Globus pallidus (tissue), 1 donor: ENCODE measurements around the gene HHLA2.

Experiments
- DNase-seq: peaks from one replicate; pipeline ENCODE4 v3.0.0-alpha.2; 2015; ENCODE audit warnings: low spot score

HHLA2 gene

GRCh38 chr3:108300103-108300849 lies 3.9 kb downstream of the HHLA2 start:
- no peak for DNase-seq

- no peak for DNase-seq
Measured at GRCh38 chr3:108301695-108302404, 5.5 kb downstream of the HHLA2 start.

- no peak for DNase-seq
Measured at GRCh38 chr3:108302570-108302969, 6.2 kb downstream of the HHLA2 start.

- no peak for DNase-seq
Measured at GRCh38 chr3:108305484-108306172, 9.3 kb downstream of the HHLA2 start.

- DNase-seq = no peak
Measured at GRCh38 chr3:108311797-108312196, 15.4 kb downstream of the HHLA2 start.

GRCh38 chr3:108312656-108313055 lies 16.3 kb downstream of the HHLA2 start:
- no peak for DNase-seq

- no peak for DNase-seq
Measured at GRCh38 chr3:108315767-108316301, 19.5 kb downstream of the HHLA2 start.

- no peak for DNase-seq
Measured at GRCh38 chr3:108319428-108320082, 23.2 kb downstream of the HHLA2 start.

- DNase-seq = no peak
Measured at GRCh38 chr3:108320746-108321350, 24.5 kb downstream of the HHLA2 start.

GRCh38 chr3:108322352-108322751 lies 26.0 kb downstream of the HHLA2 start:
- no peak for DNase-seq

- DNase-seq = no peak
Measured at GRCh38 chr3:108324177-108324576, 27.8 kb downstream of the HHLA2 start.

GRCh38 chr3:108327168-108327567 lies 30.8 kb downstream of the HHLA2 start:
- DNase-seq = no peak

- DNase-seq = no peak
Measured at GRCh38 chr3:108328821-108329486, 32.6 kb downstream of the HHLA2 start.

GRCh38 chr3:108329508-108329907 lies 33.2 kb downstream of the HHLA2 start:
- DNase-seq = no peak

- DNase-seq = no peak
Measured at GRCh38 chr3:108329947-108330346, 33.6 kb downstream of the HHLA2 start.

GRCh38 chr3:108331792-108332191 lies 35.4 kb downstream of the HHLA2 start:
- no peak for DNase-seq

GRCh38 chr3:108333961-108334360 lies 37.6 kb downstream of the HHLA2 start:
- DNase-seq = no peak

GRCh38 chr3:108334701-108335100 lies 38.4 kb downstream of the HHLA2 start:
- no peak for DNase-seq

- DNase-seq = no peak
Measured at GRCh38 chr3:108338901-108339545, 42.7 kb downstream of the HHLA2 start.

- DNase-seq = no peak
Measured at GRCh38 chr3:108341911-108342310, 45.6 kb downstream of the HHLA2 start.
